Measurements from ENCODE around the gene UQCRC2.

DNA sequence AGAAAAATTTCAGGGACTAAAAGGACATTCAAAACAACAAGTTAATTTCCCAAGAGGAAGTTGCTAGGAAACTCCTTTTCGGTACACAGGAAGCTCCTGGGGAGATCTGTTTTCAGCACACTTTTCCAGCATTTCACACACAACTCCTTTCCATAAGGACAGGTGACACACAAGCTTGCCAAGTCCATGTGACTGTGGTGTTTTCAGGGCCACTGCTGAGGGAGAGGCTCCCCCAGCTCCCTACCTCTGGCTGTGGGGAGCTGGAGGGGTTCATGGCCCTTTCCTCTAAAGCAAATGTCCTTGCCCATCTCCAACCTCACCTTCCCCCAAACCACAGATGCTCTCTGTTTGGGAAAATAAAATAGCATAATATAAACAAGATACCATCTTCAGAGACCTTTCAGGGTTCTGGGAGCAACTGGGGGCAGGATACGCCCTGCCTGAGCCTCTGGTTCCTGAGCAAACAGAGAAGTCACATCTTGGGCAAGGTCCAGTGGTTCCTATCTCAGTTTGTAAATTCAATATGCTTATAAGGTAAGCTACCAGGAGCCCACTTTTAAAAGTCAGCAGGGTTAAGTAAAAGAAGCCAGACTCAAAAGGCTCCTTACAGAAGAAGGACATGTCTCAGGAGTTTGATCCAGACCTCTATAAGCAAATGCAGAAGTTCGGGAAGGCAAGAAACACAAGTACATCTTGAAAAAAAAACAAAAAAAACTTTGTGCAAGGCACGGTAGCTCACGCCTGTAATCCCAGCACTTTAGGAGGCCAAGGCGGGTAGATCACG, 44.7 kb downstream of the UQCRC2 start:
- TF ChIP-seq, protein P1, sequence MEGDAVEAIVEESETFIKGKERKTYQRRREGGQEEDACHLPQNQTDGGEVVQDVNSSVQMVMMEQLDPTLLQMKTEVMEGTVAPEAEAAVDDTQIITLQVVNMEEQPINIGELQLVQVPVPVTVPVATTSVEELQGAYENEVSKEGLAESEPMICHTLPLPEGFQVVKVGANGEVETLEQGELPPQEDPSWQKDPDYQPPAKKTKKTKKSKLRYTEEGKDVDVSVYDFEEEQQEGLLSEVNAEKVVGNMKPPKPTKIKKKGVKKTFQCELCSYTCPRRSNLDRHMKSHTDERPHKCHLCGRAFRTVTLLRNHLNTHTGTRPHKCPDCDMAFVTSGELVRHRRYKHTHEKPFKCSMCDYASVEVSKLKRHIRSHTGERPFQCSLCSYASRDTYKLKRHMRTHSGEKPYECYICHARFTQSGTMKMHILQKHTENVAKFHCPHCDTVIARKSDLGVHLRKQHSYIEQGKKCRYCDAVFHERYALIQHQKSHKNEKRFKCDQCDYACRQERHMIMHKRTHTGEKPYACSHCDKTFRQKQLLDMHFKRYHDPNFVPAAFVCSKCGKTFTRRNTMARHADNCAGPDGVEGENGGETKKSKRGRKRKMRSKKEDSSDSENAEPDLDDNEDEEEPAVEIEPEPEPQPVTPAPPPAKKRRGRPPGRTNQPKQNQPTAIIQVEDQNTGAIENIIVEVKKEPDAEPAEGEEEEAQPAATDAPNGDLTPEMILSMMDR (conservative IDR thresholded peaks at IDR 0.05 in 1 of 2, IDR thresholded peaks at IDR 0.05 in 1 of 2; ENCODE audit: extremely low read depth in 1 of 2, insufficient read depth in 1 of 2, low read depth in 1 of 2, low read length in 2 of 2), result no peak
- no peak for TF ChIP-seq EZH2 (IDR thresholded peaks at IDR 0.05; ENCODE audit: borderline replicate concordance, low read length)
